HEK293 (cell line): ENCODE results near the gene MAP1S.

Experiments used
- SP3 ChIP-seq: fragments of 450-650 bp; formaldehyde crosslinking; IDR thresholded peaks from 2 replicates; pipeline ENCODE4 v1.5.1; 2016; ENCODE audit warnings: missing biosample characterization, missing genetic modification characterization
- ZBTB7A ChIP-seq: fragments of 450-650 bp; formaldehyde crosslinking; IDR thresholded peaks from 2 replicates; pipeline ENCODE4 v1.5.1; 2016; ENCODE audit warnings: low read depth, missing biosample characterization, missing genetic modification characterization
- ZFP3 ChIP-seq: fragments of 450-650 bp; formaldehyde crosslinking; IDR thresholded peaks from 2 replicates; pipeline ENCODE4 v1.5.1; 2016; ENCODE audit warnings: low read depth, missing biosample characterization, missing genetic modification characterization
- ZNF341 ChIP-seq: fragments of 450-650 bp; formaldehyde crosslinking; IDR thresholded peaks from 2 replicates; pipeline ENCODE4; 2016; ENCODE audit warnings: low read depth, missing biosample characterization, missing genetic modification characterization
- ZNF530 ChIP-seq: fragments of 450-650 bp; formaldehyde crosslinking; IDR thresholded peaks from 2 replicates; pipeline ENCODE4 v1.5.1; 2016; ENCODE audit warnings: low read depth, missing biosample characterization, missing genetic modification characterization
- TF ChIP-seq, protein P1 (sequence below): fragments of 450-650 bp; formaldehyde crosslinking; IDR thresholded peaks from 2 replicates; pipeline ENCODE4 v1.5.1; 2016; ENCODE audit warnings: missing biosample characterization, missing genetic modification characterization, low read depth
- TF ChIP-seq, protein P2 (sequence below): fragments of 450-650 bp; formaldehyde crosslinking; IDR thresholded peaks from 2 replicates; pipeline ENCODE4 v1.5.1; 2016; ENCODE audit warnings: missing biosample characterization, missing genetic modification characterization
- TF ChIP-seq, protein P3 (sequence below): fragments of 450-650 bp; formaldehyde crosslinking; IDR thresholded peaks from 2 replicates; pipeline ENCODE4 v1.5.1; 2016; ENCODE audit warnings: missing biosample characterization, missing genetic modification characterization
- TF ChIP-seq, protein P4 (sequence below): fragments of 450-650 bp; formaldehyde crosslinking; IDR thresholded peaks from 2 replicates; pipeline ENCODE4 v1.5.1; 2016; ENCODE audit warnings: missing biosample characterization, missing genetic modification characterization, borderline replicate concordance

DNA sequence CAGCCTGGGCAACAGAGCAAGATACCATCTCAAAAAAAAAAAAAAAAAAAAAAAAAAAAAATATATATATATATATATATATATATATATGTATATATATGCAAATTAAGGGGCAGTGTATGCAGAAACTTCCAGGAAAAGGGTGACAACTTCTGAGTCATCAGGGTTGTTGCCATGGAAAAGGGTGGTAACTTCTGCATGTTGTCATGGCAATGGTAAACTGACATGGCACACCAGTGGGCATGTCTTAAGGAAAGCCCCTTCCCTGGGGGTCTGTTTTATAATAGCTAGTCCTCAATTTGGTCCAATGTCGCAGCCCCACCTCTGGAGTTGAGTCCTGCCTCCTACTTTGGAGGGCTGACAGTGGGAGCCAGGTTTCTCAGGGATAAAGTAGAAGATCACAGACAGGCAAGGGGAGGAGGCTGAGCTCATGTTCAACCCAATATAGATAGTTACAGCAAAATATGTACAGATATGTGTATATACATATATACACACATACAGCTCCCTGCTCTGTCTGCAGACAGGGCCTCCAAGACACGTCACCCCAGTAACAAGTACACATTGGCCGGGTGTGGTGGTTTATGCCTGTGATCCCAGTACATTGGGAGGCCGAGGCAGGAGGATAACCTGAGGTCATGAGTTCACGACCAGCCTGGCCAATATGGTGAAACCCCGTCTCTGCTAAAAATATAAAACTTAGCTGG lies 24.7 kb downstream of the MAP1S start:
- TF ChIP-seq ZFP3 (no peak), ZNF530 (tag by site-specific recombination) (no peak), SP3 (tag by site-specific recombination) (no peak), ZBTB7A (tag by site-specific recombination) (no peak), ZNF341 (tag by site-specific recombination) (no peak)
- TF ChIP-seq, protein P1, sequence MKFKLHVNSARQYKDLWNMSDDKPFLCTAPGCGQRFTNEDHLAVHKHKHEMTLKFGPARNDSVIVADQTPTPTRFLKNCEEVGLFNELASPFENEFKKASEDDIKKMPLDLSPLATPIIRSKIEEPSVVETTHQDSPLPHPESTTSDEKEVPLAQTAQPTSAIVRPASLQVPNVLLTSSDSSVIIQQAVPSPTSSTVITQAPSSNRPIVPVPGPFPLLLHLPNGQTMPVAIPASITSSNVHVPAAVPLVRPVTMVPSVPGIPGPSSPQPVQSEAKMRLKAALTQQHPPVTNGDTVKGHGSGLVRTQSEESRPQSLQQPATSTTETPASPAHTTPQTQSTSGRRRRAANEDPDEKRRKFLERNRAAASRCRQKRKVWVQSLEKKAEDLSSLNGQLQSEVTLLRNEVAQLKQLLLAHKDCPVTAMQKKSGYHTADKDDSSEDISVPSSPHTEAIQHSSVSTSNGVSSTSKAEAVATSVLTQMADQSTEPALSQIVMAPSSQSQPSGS, result no peak
- TF ChIP-seq, protein P2, sequence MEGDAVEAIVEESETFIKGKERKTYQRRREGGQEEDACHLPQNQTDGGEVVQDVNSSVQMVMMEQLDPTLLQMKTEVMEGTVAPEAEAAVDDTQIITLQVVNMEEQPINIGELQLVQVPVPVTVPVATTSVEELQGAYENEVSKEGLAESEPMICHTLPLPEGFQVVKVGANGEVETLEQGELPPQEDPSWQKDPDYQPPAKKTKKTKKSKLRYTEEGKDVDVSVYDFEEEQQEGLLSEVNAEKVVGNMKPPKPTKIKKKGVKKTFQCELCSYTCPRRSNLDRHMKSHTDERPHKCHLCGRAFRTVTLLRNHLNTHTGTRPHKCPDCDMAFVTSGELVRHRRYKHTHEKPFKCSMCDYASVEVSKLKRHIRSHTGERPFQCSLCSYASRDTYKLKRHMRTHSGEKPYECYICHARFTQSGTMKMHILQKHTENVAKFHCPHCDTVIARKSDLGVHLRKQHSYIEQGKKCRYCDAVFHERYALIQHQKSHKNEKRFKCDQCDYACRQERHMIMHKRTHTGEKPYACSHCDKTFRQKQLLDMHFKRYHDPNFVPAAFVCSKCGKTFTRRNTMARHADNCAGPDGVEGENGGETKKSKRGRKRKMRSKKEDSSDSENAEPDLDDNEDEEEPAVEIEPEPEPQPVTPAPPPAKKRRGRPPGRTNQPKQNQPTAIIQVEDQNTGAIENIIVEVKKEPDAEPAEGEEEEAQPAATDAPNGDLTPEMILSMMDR (tag by site-specific recombination), result no peak
- TF ChIP-seq, protein P3, sequence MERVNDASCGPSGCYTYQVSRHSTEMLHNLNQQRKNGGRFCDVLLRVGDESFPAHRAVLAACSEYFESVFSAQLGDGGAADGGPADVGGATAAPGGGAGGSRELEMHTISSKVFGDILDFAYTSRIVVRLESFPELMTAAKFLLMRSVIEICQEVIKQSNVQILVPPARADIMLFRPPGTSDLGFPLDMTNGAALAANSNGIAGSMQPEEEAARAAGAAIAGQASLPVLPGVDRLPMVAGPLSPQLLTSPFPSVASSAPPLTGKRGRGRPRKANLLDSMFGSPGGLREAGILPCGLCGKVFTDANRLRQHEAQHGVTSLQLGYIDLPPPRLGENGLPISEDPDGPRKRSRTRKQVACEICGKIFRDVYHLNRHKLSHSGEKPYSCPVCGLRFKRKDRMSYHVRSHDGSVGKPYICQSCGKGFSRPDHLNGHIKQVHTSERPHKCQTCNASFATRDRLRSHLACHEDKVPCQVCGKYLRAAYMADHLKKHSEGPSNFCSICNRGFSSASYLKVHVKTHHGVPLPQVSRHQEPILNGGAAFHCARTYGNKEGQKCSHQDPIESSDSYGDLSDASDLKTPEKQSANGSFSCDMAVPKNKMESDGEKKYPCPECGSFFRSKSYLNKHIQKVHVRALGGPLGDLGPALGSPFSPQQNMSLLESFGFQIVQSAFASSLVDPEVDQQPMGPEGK, result no peak
- TF ChIP-seq, protein P4, sequence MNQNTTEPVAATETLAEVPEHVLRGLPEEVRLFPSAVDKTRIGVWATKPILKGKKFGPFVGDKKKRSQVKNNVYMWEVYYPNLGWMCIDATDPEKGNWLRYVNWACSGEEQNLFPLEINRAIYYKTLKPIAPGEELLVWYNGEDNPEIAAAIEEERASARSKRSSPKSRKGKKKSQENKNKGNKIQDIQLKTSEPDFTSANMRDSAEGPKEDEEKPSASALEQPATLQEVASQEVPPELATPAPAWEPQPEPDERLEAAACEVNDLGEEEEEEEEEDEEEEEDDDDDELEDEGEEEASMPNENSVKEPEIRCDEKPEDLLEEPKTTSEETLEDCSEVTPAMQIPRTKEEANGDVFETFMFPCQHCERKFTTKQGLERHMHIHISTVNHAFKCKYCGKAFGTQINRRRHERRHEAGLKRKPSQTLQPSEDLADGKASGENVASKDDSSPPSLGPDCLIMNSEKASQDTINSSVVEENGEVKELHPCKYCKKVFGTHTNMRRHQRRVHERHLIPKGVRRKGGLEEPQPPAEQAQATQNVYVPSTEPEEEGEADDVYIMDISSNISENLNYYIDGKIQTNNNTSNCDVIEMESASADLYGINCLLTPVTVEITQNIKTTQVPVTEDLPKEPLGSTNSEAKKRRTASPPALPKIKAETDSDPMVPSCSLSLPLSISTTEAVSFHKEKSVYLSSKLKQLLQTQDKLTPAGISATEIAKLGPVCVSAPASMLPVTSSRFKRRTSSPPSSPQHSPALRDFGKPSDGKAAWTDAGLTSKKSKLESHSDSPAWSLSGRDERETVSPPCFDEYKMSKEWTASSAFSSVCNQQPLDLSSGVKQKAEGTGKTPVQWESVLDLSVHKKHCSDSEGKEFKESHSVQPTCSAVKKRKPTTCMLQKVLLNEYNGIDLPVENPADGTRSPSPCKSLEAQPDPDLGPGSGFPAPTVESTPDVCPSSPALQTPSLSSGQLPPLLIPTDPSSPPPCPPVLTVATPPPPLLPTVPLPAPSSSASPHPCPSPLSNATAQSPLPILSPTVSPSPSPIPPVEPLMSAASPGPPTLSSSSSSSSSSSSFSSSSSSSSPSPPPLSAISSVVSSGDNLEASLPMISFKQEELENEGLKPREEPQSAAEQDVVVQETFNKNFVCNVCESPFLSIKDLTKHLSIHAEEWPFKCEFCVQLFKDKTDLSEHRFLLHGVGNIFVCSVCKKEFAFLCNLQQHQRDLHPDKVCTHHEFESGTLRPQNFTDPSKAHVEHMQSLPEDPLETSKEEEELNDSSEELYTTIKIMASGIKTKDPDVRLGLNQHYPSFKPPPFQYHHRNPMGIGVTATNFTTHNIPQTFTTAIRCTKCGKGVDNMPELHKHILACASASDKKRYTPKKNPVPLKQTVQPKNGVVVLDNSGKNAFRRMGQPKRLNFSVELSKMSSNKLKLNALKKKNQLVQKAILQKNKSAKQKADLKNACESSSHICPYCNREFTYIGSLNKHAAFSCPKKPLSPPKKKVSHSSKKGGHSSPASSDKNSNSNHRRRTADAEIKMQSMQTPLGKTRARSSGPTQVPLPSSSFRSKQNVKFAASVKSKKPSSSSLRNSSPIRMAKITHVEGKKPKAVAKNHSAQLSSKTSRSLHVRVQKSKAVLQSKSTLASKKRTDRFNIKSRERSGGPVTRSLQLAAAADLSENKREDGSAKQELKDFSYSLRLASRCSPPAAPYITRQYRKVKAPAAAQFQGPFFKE (tag by site-specific recombination), result no peak
